Measurements from ENCODE around the gene CSNK1G1. TPM values are rescaled to one million over a fixed set of nuclear protein-coding genes. Genes with fewer than 3 reads are reported as not detected.

Gene CSNK1G1
- total and polyA plus RNA-seq, 2 of the 4 experiments (the other 2 are of a cell fraction) = 7.4 to 29.4 TPM

GRCh38 chr15:64133623-64134344, 222.2 kb downstream of the CSNK1G1 start:
- no peak overlapping the region for H3K27ac ChIP-seq (ENCODE audit: insufficient read depth, low read length)
- no peak overlapping the region for H2BK120ac ChIP-seq (ENCODE audit: low read depth, low read length)
- H3K9me1 ChIP-seq (ENCODE audit: insufficient read depth, low read length) = peaks cover 26% of the 10 kb centered on the region
- H3K14ac ChIP-seq (replicated peaks; ENCODE audit: low read depth, low read length) = no peak overlapping the region
- H3K23ac ChIP-seq (ENCODE audit: low read depth, low read length) = no peak overlapping the region
- H3K9me3 ChIP-seq (ENCODE audit: control insufficient read depth, insufficient read depth, low read length) = no peaks in the 10 kb centered on the region
- no peak overlapping the region for H2AFZ ChIP-seq (replicated peaks; ENCODE audit: low read length, poor library complexity)
- no peak overlapping the region for H3K4me3 ChIP-seq (ENCODE audit: insufficient read depth, low read depth, low read length)
- DNase-seq (no peak), ATAC-seq (ENCODE audit: low read depth) (no peak; the same call in 1 of the 2 replicates)
- H2BK15ac ChIP-seq (ENCODE audit: low read depth, low read length) = no peak overlapping the region
- H3K27me3 ChIP-seq (ENCODE audit: control insufficient read depth, insufficient read depth, low read length) = no peaks in the 10 kb centered on the region
- 0 out of 2 replicates have a peak, but pooled peaks cover 5% of the 10 kb centered on the region for H4K20me1 ChIP-seq (ENCODE audit: insufficient read depth, low read length)
- no peak overlapping the region for H4K8ac ChIP-seq (ENCODE audit: low read depth in 2 of 2, low read length in 2 of 2)
- in situ Hi-C loops (cut with MboI; ENCODE audit: low sequenced_read_pairs) = no loop called here
- peaks cover 5 to 27% of the 10 kb centered on the region in 2 experiments; a peak in 1 of 4 replicates for H3K79me1 ChIP-seq (ENCODE audit: low read depth in 1 of 2, low read length in 2 of 2)
- no peak overlapping the region for H2AK9ac ChIP-seq (replicated peaks; ENCODE audit: low read depth, low read length, poor library complexity)
- ChIA-PET CTCF (interaction anchor here (0.9 kb wide), 1 partner anchor 30 kb away, joined by 3 read pairs; no protein-coding TSS in a partner anchor), POLR2A (ENCODE audit: unreplicated experiment) (no interaction called here)
- no TSS peak for BruUV-seq (replicated peaks)
- TF ChIP-seq RAD21 (IDR thresholded peaks at IDR 0.05; ENCODE audit: low read length) (no peak), BHLHE40 (IDR thresholded peaks at IDR 0.05; ENCODE audit: low read depth, low read length) (no peak), CTCF (conservative IDR thresholded peaks at IDR 0.05; ENCODE audit: low read depth, low read length) (no peak), ELK1 (IDR thresholded peaks at IDR 0.05; ENCODE audit: borderline replicate concordance, low read depth, low read length) (no peak), MXI1 (IDR thresholded peaks at IDR 0.05; ENCODE audit: borderline replicate concordance, low read depth, low read length) (no peak)
- dilution Hi-C loops (cut with HindIII; ENCODE audit: low sequenced_read_pairs, unreplicated experiment) = no loop called here
- no peak overlapping the region for H3K4me2 ChIP-seq (ENCODE audit: low read depth, low read length)
- H2AK5ac ChIP-seq (ENCODE audit: low read depth, low read length) = no peak overlapping the region
- H3K9ac ChIP-seq (ENCODE audit: low read depth, low read length) = no peak overlapping the region
- H4K5ac ChIP-seq (ENCODE audit: low read depth, low read length) = no peak overlapping the region
- no peak overlapping the region for H4K91ac ChIP-seq (ENCODE audit: insufficient read depth, low read depth, low read length)
- peaks cover 72% of the 10 kb centered on the region for H3K36me3 ChIP-seq (ENCODE audit: control insufficient read depth, insufficient read depth, low read length)
- no peak overlapping the region for H3K18ac ChIP-seq (ENCODE audit: low read depth, low read length)
- no peaks in the 10 kb centered on the region; the same call in 1 of the 2 replicates for H3K4me1 ChIP-seq (ENCODE audit: control insufficient read depth, insufficient read depth, low read length)
- intact Hi-C loops (cut with micrococcal nuclease) = no loop called here
- H3K56ac ChIP-seq (ENCODE audit: extremely low read depth, insufficient read depth, low read length) = no peak overlapping the region
- 100% methylated on average over 2 of the region's 10 CpGs; no CpG with 5 or more reads in 1 of the 2 experiments for WGBS, 2 experiments (ENCODE audit: extremely low coverage in 2 of 2, insufficient read length in 1 of 2)
- no peak overlapping the region for H2BK5ac ChIP-seq (ENCODE audit: low read depth, low read length, poor library complexity, severe bottlenecking)
- H2BK20ac ChIP-seq (ENCODE audit: low read depth, low read length) = no peak overlapping the region
- H3K4ac ChIP-seq (ENCODE audit: low read depth, low read length) = no peak overlapping the region
